Endothelial cell of umbilical vein (primary cell): Measurements from ENCODE around the gene RENBP. TPM values are rescaled to one million over a fixed set of nuclear protein-coding genes. Genes with fewer than 3 reads are reported as not detected.
A peak's percentile ranks its signal among the peaks of the same experiment; 100 is the strongest.

Source experiments
- BruUV-seq: library from RNA; stranded (reverse); fragments of 400-500 nt; replicated peaks from 2 replicates; lab custom pipeline; 2021; lab: Mats Ljungman, UMichigan
- CTCF ChIA-PET: fragments of 300-600, 350-600 bp; sonication (Branson Sonifier 250); formaldehyde crosslinking; loops from one replicate; lab custom pipeline; 2021; ENCODE audit warnings: antibody characterized with exemption, inconsistent platforms; lab: Charles Lee
- POLR2A ChIA-PET: fragments of 300-600, 350-600 bp; sonication (Branson Sonifier 250); formaldehyde crosslinking; loops from one replicate; lab custom pipeline; 2021; ENCODE audit warnings: antibody characterized with exemption, inconsistent platforms; lab: Charles Lee
- DNase-seq: peaks from one replicate; pipeline ENCODE4 v3.0.0-alpha.2; 2011; ENCODE audit warnings: low read depth, low spot score
- FAIRE-seq: peaks from 2 replicates; lab custom pipeline; 2011; peaks lifted over from hg19 to GRCh38; lab: Jason Lieb, UNC
- H2AFZ ChIP-seq: 2 replicates; pipeline ENCODE4 v1.6.0; 2012; ENCODE audit warnings: low read depth, low read length, control low read depth, inconsistent platforms
- H3K27ac ChIP-seq: 2 replicates; pipeline ENCODE4 v1.5.1; 2011; ENCODE audit warnings: low read depth, mild to moderate bottlenecking, control low read depth, low read length, moderate library complexity; ENCODE audit not compliant: insufficient read depth
- H3K27me3 ChIP-seq, 2 experiments: 2 replicates each; pipeline versions ENCODE4 v1.6.0 to v1.6.1; 2011; ENCODE audit warnings: low read length in 2 of 2, mixed read lengths in 1 of 2; ENCODE audit not compliant: control insufficient read depth in 2 of 2, insufficient read depth in 2 of 2
- H3K36me3 ChIP-seq, 2 experiments: 2 replicates in 1 of 2; 3 replicates in 1 of 2; pipeline ENCODE4 v1.5.1; 2011; ENCODE audit warnings: low read length in 2 of 2, mild to moderate bottlenecking in 1 of 2, moderate library complexity in 1 of 2; ENCODE audit not compliant: control insufficient read depth in 2 of 2, insufficient read depth in 2 of 2; ENCODE audit errors: extremely low read depth in 1 of 2
- H3K4me1 ChIP-seq: 3 replicates; pipeline ENCODE4 v1.5.1; 2011; ENCODE audit warnings: mild to moderate bottlenecking, low read length; ENCODE audit not compliant: control insufficient read depth, insufficient read depth; ENCODE audit errors: extremely low read depth
- H3K4me2 ChIP-seq: 2 replicates; pipeline ENCODE4 v1.6.1; 2011; ENCODE audit warnings: low read length, control low read depth, mixed read lengths; ENCODE audit not compliant: insufficient read depth
- H3K4me3 ChIP-seq, 3 experiments: fragments of 200-600 bp in 1 of 3; sonication (generic), shearing (Covaris generic) in 1 of 3; replicated peaks in 1 of 3; 2 replicates each; pipeline ENCODE4 v1.5.1; 2011 to 2016; ENCODE audit warnings: control low read depth in 3 of 3, low read length in 3 of 3, mild to moderate bottlenecking in 2 of 3, inconsistent platforms in 1 of 3, low read depth in 1 of 3, moderate library complexity in 1 of 3; ENCODE audit not compliant: insufficient read depth in 1 of 3
- H3K79me2 ChIP-seq: 2 replicates; pipeline ENCODE4 v1.6.0; 2012; ENCODE audit warnings: low read length, inconsistent platforms; ENCODE audit not compliant: control insufficient read depth, insufficient read depth
- H3K9ac ChIP-seq: replicated peaks from 2 replicates; pipeline ENCODE3; 2011; ENCODE audit warnings: low read length, control low read depth; ENCODE audit not compliant: insufficient read depth; ENCODE audit errors: extremely low read depth
- H3K9me1 ChIP-seq: replicated peaks from 3 replicates; pipeline ENCODE4 v1.6.0; 2011; ENCODE audit warnings: mild to moderate bottlenecking, low read length; ENCODE audit not compliant: control insufficient read depth, insufficient read depth; ENCODE audit errors: extremely low read depth
- H3K9me3 ChIP-seq: replicated peaks from 2 replicates; pipeline ENCODE4 v1.5.1; 2012; ENCODE audit warnings: low read length, inconsistent platforms; ENCODE audit not compliant: control insufficient read depth, insufficient read depth
- H4K20me1 ChIP-seq: replicated peaks from 2 replicates; pipeline ENCODE3; 2011; ENCODE audit warnings: mild to moderate bottlenecking, low read length; ENCODE audit not compliant: control insufficient read depth, insufficient read depth; ENCODE audit errors: extremely low read depth
- CTCF ChIP-seq, 2 donors: IDR thresholded peaks; 1 replicate in 1 of 2; 2 replicates in 1 of 2; pipeline ENCODE4 v1.5.1; 2011; ENCODE audit warnings: low read length in 2 of 2, mild to moderate bottlenecking in 2 of 2, moderate library complexity in 2 of 2, control low read depth in 1 of 2, inconsistent platforms in 1 of 2, low read depth in 1 of 2; ENCODE audit not compliant: insufficient read depth in 1 of 2; ENCODE audit errors: extremely low read depth in 1 of 2
- FOS ChIP-seq: IDR thresholded peaks from 2 replicates; pipeline ENCODE4 v1.6.1; 2011; ENCODE audit warnings: mild to moderate bottlenecking, low read length, moderate library complexity, borderline replicate concordance; ENCODE audit not compliant: insufficient read depth
- GATA2 ChIP-seq: IDR thresholded peaks from 2 replicates; pipeline ENCODE4 v1.7.0; 2011; ENCODE audit warnings: low read depth, mild to moderate bottlenecking, moderate library complexity, mixed read lengths, low read length; ENCODE audit not compliant: insufficient read length, insufficient read depth
- MAX ChIP-seq: IDR thresholded peaks from 2 replicates; pipeline ENCODE4 v1.6.1; 2011; ENCODE audit not compliant: insufficient read depth, insufficient read length
- MYC ChIP-seq: IDR thresholded peaks from one replicate; pipeline ENCODE4 v1.6.1; 2011; ENCODE audit warnings: mild to moderate bottlenecking, low read depth, low read length
- POLR2A ChIP-seq: IDR thresholded peaks from 2 replicates; pipeline ENCODE4 v1.6.1; 2012; ENCODE audit warnings: low read depth, mild to moderate bottlenecking, control low read depth, low read length
- POLR2AphosphoS5 ChIP-seq: IDR thresholded peaks from 2 replicates; pipeline ENCODE4 v1.6.1; 2012; ENCODE audit warnings: low read depth, mild to moderate bottlenecking, control low read depth, low read length, moderate library complexity; ENCODE audit not compliant: insufficient read depth
- dilution Hi-C: fragments of 300-500 bp; cut with MboI; formaldehyde crosslinking; loops from one replicate; pipeline ENCODE4 v1.15.0; 2019; ENCODE audit warnings: low sequenced_read_pairs; ENCODE audit not compliant: extremely low pct_ligation_motif_present
- intact Hi-C: fragments of 100-400 bp; cut with micrococcal nuclease; formaldehyde crosslinking; loops from one replicate; pipeline ENCODE4 v1.10.0; 2022
- polyA plus RNA-seq, 4 experiments: library from polyadenylated mRNA; depleted of rRNA in 3 of 4; stranded (reverse) in 3 of 4; unstranded in 1 of 4; fragments of >200 nt; gene quantifications; 2 replicates each; pipeline versions ENCODE4 v1.2.1 to v1.2.3, GENCODE V29; 2011 to 2012; ENCODE audit warnings: missing spikeins in 1 of 4
- total RNA-seq: library from RNA; stranded (reverse); gene quantifications from 2 replicates; pipeline ENCODE4 v1.2.3, GENCODE V29; 2021

The RENBP gene
- total and polyA plus RNA-seq, 2 donors (not counting 3 experiments of a cell fraction or from before 2014, with no cell fraction given): 8.0 to 16.0 TPM

GRCh38 chrX:153935326-153935851 is 9.1 kb downstream of the RENBP start:
- no peak overlapping the region for H2AFZ ChIP-seq
- no peak for DNase-seq
- no TSS peak for BruUV-seq
- H3K36me3 ChIP-seq: peaks cover 0 to 12% of the 10 kb centered on the region in 2 experiments
- H3K27me3 ChIP-seq: no peaks in the 10 kb centered on the region
- intact Hi-C loops: no loop called here
- no peak overlapping the region for H3K9ac ChIP-seq
- no peak for FAIRE-seq
- no peaks in the 10 kb centered on the region for H3K9me1 ChIP-seq
- no peak overlapping the region for H3K27ac ChIP-seq
- peak overlapping the region in 1 of 3 experiments; percentile 34 for H3K4me3 ChIP-seq
- TF ChIP-seq GATA2: no peak
- TF ChIP-seq POLR2A: no peak
- TF ChIP-seq MYC: no peak
- TF ChIP-seq FOS: no peak
- no peak for TF ChIP-seq MAX
- TF ChIP-seq POLR2AphosphoS5: no peak
- no peaks in the 10 kb centered on the region for H3K4me1 ChIP-seq
- no peak overlapping the region for H3K4me2 ChIP-seq
- no peaks in the 10 kb centered on the region for H3K9me3 ChIP-seq
- H3K79me2 ChIP-seq: peaks cover 28% of the 10 kb centered on the region
- CTCF ChIA-PET: interaction anchor here (3.4 to 3.5 kb wide), 2 partner anchors 12 to 13 kb away, joined by 29 to 30 read pairs; no protein-coding TSS in a partner anchor
- dilution Hi-C loops: no loop called here
- no peaks in the 10 kb centered on the region for H4K20me1 ChIP-seq
- POLR2A ChIA-PET: interaction anchor here (0.9 to 1.0 kb wide), 2 partner anchors 9 to 12 kb away, joined by 3 to 6 read pairs; partner anchors contain the start of gene RENBP

GRCh38 chrX:153934762-153935325 is 9.6 kb downstream of the RENBP start, which contains the start of gene NAA10:
NAA10 (minus strand) TSS chrX:153935037; CDS start chrX:153934904, 133 bp downstream.
- FAIRE-seq (peak; percentile 84), DNase-seq (peak; percentile 62)
- Histone ChIP-seq H3K79me2 (peaks cover 28% of the 10 kb centered on the region), H3K36me3 (peaks cover 0 to 14% of the 10 kb centered on the region in 2 experiments), H4K20me1 (no peaks in the 10 kb centered on the region), H2AFZ (no peak within 1 kb of the TSS), H3K27ac (peak within 1 kb of the TSS; percentile 44), H3K9ac (peak within 1 kb of the TSS; percentile 62), H3K27me3 (no peaks in the 10 kb centered on the region), H3K4me2 (peak within 1 kb of the TSS; percentile 64), H3K4me3 (peak within 1 kb of the TSS; percentile 33 to 57 (median 39)), H3K9me3 (no peaks in the 10 kb centered on the region), H3K9me1 (no peaks in the 10 kb centered on the region), H3K4me1 (peaks cover 3% of the 10 kb centered on the region)
- POLR2A ChIA-PET: interaction anchor here (0.9 to 1.0 kb wide), 2 partner anchors 10 to 12 kb away, joined by 3 to 6 read pairs; partner anchors contain the start of gene RENBP
- CTCF ChIA-PET: interaction anchor here (3.4 to 3.5 kb wide), 2 partner anchors 11 to 13 kb away, joined by 29 to 30 read pairs; no protein-coding TSS in a partner anchor
- TF ChIP-seq POLR2AphosphoS5 (peak; percentile 80), FOS (no peak), CTCF (IDR thresholded peaks at IDR 0.05; ENCODE audit: extremely low read depth in 1 of 2, insufficient read depth in 1 of 2, low read depth in 1 of 2, low read length in 2 of 2) (no peak), MYC (no peak), POLR2A (no peak), GATA2 (no peak)
- dilution Hi-C loops (no loop called here), intact Hi-C loops (no loop called here)
- BruUV-seq: no TSS peak
